DMS114 treated with DMSO at 0.1 percent for 48 hours (cell line): ENCODE measurements around the gene FAP.

Source experiments
- DNase-seq: peaks from one replicate; lab custom pipeline; 2025; ENCODE audit not compliant: unreplicated experiment; lab: John Stamatoyannopoulos, UW

The FAP gene

DNA sequence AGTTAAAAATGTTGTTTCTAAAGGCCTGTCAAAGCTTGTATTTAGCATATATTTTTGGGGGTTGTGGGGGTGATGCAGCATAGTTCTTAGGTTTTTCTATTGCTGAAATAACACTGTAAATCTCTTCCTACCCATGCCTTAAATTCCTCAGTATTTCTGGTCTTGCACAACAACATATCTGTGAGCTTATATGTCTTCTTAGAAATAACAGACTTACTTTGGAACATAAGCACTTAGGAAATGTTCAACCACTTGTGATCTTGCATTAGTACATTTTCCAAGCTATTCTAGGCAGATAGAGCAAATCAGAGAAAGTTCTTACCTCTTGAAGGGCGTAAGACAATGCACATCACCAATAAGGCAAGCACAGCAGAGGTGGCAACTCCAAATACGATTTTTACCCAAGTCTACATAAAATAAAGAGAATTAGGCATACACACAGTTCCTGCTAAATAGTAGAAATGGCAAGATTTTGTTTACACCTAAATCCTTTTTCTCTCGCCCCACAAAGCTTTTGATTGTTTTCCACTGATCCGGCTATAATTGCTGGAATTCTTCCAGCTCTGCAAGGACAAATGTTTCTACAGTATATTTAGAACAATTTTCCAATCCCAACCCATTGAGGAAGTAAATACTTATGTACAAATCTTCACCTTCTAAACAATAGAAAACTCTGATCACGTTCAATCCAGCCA lies 512 bp downstream of the FAP start:
- no peak for DNase-seq

DNA sequence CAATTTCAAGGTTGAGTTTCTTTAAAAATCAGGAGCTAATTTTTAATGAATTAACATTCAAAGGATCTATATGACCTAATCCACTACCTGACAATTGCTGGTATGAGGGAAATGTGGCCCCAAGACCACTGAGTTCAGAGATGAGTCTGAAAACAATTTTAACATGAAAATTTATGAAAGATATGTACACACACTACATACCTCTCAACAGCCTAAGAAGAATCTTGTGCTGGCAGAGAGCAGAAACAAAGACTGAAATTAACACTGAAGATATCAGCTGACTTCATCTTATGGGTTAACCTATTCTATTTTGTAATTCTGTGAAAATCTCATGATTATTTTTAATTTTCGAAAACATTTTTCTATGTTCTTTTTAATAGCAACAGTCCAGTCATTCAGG lies 1.7 kb downstream of the FAP start:
- no peak for DNase-seq

GRCh38 chr2:162234620-162235462 lies 8.4 kb downstream of the FAP start:
- no peak for DNase-seq

DNA sequence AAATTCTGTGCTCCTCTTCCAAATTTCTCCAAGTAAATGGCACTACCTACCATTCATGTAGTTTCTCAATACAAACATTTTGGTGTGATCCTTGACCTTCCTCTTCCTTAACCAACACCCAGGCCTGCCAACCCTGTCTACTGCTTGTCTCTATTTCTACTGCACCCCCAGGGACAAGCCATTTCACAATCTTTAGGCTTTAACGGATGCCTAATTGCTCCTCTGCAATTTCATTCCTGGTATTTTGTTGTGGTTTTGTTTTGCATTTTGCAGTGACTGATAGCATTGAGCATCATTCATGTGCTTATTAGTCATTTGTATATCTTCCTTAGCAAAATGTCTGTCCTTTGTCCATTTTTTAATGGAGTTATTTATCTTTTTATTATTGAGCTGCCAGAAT lies 10.0 kb downstream of the FAP start:
- no peak for DNase-seq

GRCh38 chr2:162232671-162233070 lies 10.6 kb downstream of the FAP start:
- DNase-seq: no peak

GRCh38 chr2:162232027-162232426 lies 11.2 kb downstream of the FAP start:
- no peak for DNase-seq

- DNase-seq: no peak
Measured at GRCh38 chr2:162230761-162231160, 12.5 kb downstream of the FAP start.

DNA sequence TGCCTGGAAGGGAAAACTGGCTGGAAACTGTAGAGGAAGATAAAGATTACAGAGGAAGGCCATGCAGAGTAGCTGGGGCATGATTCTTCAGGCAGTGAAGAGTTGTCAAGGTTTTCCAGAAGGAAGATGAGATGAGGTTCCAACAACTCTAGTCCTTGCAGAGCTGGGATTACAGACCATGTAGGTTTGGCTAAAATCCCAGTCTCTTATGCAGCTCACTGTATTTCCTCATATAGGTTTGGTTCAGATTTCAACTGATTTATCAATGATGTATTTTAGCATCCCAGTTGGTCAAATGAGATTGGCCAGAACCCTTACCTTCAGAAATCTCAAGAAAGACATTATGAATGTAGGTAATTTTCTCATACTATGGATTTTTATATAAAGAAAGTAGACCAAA lies 16.4 kb downstream of the FAP start:
- DNase-seq: no peak

DNA sequence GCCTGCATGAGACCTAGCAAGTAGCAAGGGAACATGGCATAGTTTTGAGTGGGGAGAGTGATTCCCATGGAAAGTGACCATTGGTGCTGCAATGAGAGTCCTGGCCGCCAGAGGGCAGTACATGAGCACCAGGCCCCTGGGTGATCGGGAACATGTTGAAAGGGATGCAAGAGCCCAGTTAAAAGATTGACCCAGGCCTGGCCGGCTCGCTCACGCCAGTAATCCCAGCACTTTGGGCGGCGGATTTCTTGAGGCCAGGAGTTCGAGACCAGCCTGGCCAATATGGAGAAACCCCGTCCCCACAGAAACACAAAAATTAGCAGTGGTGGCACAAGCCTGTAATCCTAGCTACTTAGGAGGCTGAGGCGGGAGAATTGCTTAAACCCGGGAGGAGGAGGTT lies 22.2 kb downstream of the FAP start:
- DNase-seq: no peak

GRCh38 chr2:162220368-162220767 lies 22.9 kb downstream of the FAP start:
- no peak for DNase-seq

DNA sequence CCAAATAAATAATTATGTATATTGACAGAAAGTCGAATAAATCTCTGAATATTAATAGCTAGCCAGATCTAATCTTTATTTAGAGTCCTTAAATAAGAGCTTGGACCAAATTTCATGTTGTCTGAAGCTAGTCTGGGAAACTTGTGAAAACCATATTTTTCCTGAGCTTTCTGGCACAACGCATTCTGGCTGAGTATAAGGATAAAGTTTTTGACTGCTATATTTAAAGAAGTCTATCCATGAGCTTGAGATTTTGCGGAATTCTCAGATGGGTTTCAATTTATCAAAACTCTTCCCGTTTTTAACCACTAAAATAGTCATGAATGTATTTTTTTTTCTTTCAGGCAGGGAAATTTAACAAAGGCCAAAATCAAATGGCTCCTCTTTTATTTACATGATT lies 23.8 kb downstream of the FAP start:
- no peak for DNase-seq

DNA sequence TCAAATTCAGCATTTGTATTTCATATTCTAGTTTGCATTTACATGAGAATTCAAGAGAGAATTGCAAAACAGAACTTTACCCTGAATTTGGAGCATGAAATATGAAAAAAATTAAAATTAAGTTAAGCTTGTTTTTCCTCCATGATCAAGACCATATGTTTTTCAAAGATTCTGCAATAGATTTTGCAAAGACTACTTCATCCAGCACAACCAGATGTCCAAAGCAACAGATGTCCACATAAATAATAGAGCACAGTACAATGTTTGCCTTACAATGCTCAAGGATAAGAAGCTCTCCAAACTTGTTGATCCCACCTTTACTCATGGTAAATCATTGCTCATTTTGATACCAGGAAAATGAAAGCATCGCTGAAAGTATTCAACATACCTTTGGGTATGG lies 25.6 kb downstream of the FAP start:
- DNase-seq: no peak

GRCh38 chr2:162215162-162215561 lies 28.1 kb downstream of the FAP start:
- DNase-seq: no peak

DNA sequence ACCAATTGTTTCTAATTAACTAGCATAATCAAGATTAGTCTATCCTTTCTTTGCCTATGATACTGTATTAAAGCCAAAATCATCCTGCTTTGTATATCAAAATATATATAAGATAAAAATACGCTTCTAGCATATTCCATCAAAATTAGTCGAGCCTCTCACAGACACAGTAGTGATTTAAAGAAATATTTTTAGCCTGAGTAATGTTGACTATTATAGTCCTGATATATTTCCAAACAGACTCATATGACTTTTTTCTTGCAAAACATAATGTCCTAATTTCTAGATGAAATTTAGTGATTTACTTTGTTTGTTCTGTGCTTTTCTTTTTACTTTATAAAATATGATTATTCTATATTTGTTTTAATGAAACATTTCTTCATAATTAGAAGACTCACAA lies 30.9 kb downstream of the FAP start:
- DNase-seq: no peak

DNA sequence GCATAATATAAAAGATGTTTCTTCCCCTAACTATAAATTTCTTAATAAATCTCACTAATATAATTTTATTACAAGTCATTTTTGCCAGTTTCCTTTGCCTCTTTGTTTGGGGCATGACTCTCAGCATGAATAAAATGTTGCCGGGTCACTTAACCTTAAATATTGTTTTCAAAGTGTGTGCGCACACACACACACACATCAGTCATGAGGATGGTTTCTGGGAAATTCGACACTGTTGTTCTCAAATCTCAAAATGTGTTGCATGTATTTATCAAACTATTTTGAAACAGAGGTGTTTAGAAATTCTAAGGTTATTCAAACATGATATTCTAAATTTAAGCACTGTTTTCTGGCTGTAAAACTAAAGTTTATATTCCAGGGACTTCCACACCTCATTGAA lies 31.5 kb downstream of the FAP start:
- DNase-seq: no peak

GRCh38 chr2:162210385-162210784 lies 32.9 kb downstream of the FAP start:
- DNase-seq: no peak

DNA sequence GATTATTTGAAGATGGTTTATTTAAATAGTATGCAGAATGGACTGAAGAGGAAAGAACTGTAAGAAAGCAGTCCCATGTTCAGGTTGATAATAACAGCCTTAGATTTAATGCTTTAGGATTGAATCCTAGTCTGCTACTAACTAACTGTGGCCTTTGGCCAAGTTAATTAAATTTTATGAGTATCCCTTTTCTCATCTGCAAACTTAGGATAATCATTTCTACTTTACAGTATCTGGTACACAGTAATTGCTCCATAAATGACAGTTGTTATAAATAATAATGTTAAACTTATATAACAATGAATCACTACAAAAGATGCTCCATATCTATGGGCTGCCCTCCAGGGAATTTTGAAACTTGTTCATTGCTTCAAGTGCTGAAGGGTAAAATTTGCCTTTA lies 41.0 kb downstream of the FAP start:
- no peak for DNase-seq

GRCh38 chr2:162200636-162201035 lies 42.6 kb downstream of the FAP start:
- no peak for DNase-seq

GRCh38 chr2:162199913-162200312 lies 43.3 kb downstream of the FAP start:
- no peak for DNase-seq

DNA sequence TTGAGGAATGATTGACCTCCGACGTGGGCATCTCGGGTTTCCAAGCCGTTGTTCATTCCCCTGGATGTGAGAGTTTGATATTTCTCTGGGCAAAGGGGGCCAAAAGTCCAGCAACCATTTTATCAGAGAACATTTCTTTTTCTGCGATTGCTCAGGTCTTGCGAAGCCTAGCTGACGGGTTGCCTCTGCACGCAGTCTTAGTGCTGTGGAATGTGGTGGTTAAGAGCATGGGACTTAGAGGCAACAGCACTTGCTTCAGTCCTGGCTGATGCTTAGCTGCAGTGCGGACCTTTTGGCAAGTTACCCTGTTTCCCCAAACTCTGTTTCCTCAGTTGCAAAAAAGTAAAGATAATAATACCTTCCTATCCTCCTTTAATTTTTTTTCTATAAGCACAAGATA lies 45.0 kb downstream of the FAP start:
- DNase-seq: no peak

DNA sequence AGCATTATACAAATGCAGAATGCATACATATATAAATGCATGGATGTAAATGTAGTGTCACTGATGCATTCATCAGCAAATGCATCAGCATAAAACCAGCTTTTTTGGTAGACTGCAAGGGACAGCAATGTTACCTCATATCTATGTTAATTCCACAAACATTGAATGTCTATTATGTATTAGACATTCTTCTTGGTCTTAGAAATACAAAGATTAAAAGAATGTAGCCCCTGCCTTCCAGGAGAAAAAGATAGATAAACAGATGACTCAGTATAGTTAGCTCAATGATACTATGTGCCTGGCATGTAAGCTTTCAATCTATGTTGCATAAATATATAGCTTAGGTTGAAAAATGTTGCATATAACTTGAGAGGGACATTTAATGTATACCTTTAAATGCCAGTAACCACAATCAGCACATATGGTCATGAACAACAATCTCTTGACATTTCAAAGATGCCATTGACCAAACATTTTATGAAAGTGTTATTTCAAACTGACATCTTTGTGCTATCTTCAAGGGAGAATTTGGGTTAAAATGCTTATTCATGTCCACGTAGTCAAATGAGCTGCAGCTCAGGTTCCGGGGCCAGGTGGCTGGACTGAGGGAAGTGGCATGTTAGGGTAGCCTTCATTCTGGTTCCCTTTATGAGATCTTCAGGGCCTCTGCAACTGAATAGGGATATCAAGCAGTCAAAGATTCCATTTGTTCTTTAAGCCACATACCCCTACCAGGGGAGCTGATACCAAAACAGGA lies 46.0 kb downstream of the FAP start:
- DNase-seq: no peak

GRCh38 chr2:162196638-162197037 lies 46.6 kb downstream of the FAP start:
- no peak for DNase-seq
